GM23248 (cell line): ENCODE data around the gene MACROD2. TPM values are rescaled to one million over a fixed set of nuclear protein-coding genes. Genes with fewer than 3 reads are reported as not detected.

Experiments used
- DNase-seq: peaks from one replicate; pipeline ENCODE4 v3.0.0-alpha.2; 2015
- H2AFZ ChIP-seq: fragments of 200-600 bp; sonication (generic); 2 replicates; pipeline ENCODE4 v1.6.1; 2016; ENCODE audit warnings: antibody characterized with exemption
- H3F3A ChIP-seq: fragments of 200-600 bp; sonication (generic); 2 replicates; pipeline ENCODE4 v1.6.1; 2016; ENCODE audit warnings: mild to moderate bottlenecking, antibody characterized with exemption, mixed run types; ENCODE audit not compliant: insufficient read depth
- H3K27ac ChIP-seq: fragments of 200-600 bp; sonication (generic); 2 replicates; pipeline ENCODE4 v1.5.1; 2016; ENCODE audit warnings: mild to moderate bottlenecking
- H3K27me3 ChIP-seq: fragments of 200-600 bp; sonication (generic); replicated peaks from 2 replicates; pipeline ENCODE4 v1.6.1; 2016; ENCODE audit warnings: mild to moderate bottlenecking; ENCODE audit not compliant: insufficient read depth
- H3K36me3 ChIP-seq: fragments of 200-600 bp; sonication (generic); 2 replicates; pipeline ENCODE4 v1.6.1; 2016; ENCODE audit warnings: low read depth, mild to moderate bottlenecking
- H3K4me1 ChIP-seq: fragments of 200-600 bp; sonication (generic); 2 replicates; pipeline ENCODE4 v1.6.1; 2016; ENCODE audit warnings: mild to moderate bottlenecking; ENCODE audit not compliant: insufficient read depth
- H3K4me2 ChIP-seq: fragments of 200-600 bp; sonication (generic); one replicate; pipeline ENCODE4 v1.6.1; 2016; ENCODE audit warnings: mild to moderate bottlenecking; ENCODE audit not compliant: unreplicated experiment
- H3K4me3 ChIP-seq: fragments of 200-600 bp; sonication (generic); 2 replicates; pipeline ENCODE4 v1.5.1; 2016; ENCODE audit warnings: mild to moderate bottlenecking
- H3K79me2 ChIP-seq: fragments of 200-600 bp; sonication (generic); 2 replicates; pipeline ENCODE4 v1.6.1; 2016; ENCODE audit warnings: mild to moderate bottlenecking; ENCODE audit not compliant: insufficient read depth
- H3K9ac ChIP-seq: fragments of 200-600 bp; sonication (generic); 2 replicates; pipeline ENCODE4 v1.6.1; 2016; ENCODE audit warnings: mild to moderate bottlenecking
- H3K9me2 ChIP-seq: fragments of 200-600 bp; sonication (generic); 2 replicates; pipeline ENCODE4 v1.6.1; 2016; ENCODE audit warnings: mixed run types, mild to moderate bottlenecking, moderate library complexity; ENCODE audit not compliant: insufficient read depth
- H3K9me3 ChIP-seq: fragments of 200-600 bp; sonication (generic); one replicate; pipeline ENCODE4 v1.6.1; 2017; ENCODE audit warnings: low read depth
- H4K20me1 ChIP-seq: fragments of 200-600 bp; sonication (generic); 2 replicates; pipeline ENCODE4 v1.6.0; 2016; ENCODE audit not compliant: insufficient read depth
- EZH2 ChIP-seq: fragments of 200-600 bp; sonication (generic); IDR thresholded peaks from 2 replicates; pipeline ENCODE4 v1.6.1; 2018; ENCODE audit warnings: antibody characterized with exemption, mild to moderate bottlenecking; ENCODE audit not compliant: insufficient read depth, poor library complexity, severe bottlenecking
- EZH2phosphoT487 ChIP-seq: fragments of 200-600 bp; sonication (generic); IDR thresholded peaks from 2 replicates; pipeline ENCODE4 v1.6.1; 2018; ENCODE audit warnings: antibody characterized with exemption, moderate library complexity, mild to moderate bottlenecking, low read depth; ENCODE audit not compliant: insufficient read depth
- WGBS, 2 experiments: methylation state at CpG; one replicate each; pipeline ENCODE4 v1.1.6; 2015 to 2017; ENCODE audit warnings: low lambda C conversion rate in 2 of 2, low coverage in 1 of 2; ENCODE audit errors: missing lambda C conversion rate in 2 of 2; 5-methylcytosine and 5-hydroxymethylcytosine counted together
- in situ Hi-C: fragments of 300-500 bp; cut with MboI; formaldehyde crosslinking; loops from 2 replicates; pipeline ENCODE4 v1.15.0; 2020
- polyA plus RNA-seq: library from polyadenylated mRNA; unstranded; fragments of >200 nt; fragmentation: Nextera tagmentation; extraction: Ambion mirVana; gene quantifications from 2 replicates; pipeline ENCODE4 v1.2.1, GENCODE V29; 2016
- total RNA-seq: library from RNA; depleted of rRNA; stranded (reverse); fragments of >200 nt; shearing (Covaris generic); gene quantifications from 2 replicates; pipeline ENCODE4 v1.2.3, GENCODE V29; 2014

The MACROD2 gene
- total and polyA plus RNA-seq, 2 experiments from 2014 or later = 1.1 to 3.1 TPM

GRCh38 chr20:14928083-14928482, 932.8 kb downstream of the MACROD2 start:
- 75 to 77% methylated on average over 3 of the region's 3 CpGs for WGBS, 2 experiments
- H3K4me2 ChIP-seq = no peak overlapping the region

GRCh38 chr20:14929388-14929787, 934.1 kb downstream of the MACROD2 start:
- TF ChIP-seq EZH2phosphoT487 (no peak), EZH2 (no peak)
- in situ Hi-C loops = no loop called here
- H3F3A ChIP-seq = peaks cover 8% of the 10 kb centered on the region; the same call in 1 of the 2 replicates
- H3K27me3 ChIP-seq = no peaks in the 10 kb centered on the region
- H3K4me3 ChIP-seq = no peak overlapping the region
- H3K9me3 ChIP-seq = no peaks in the 10 kb centered on the region
- H3K9ac ChIP-seq = no peak overlapping the region
- H4K20me1 ChIP-seq = no peaks in the 10 kb centered on the region
- no peak overlapping the region for H3K4me2 ChIP-seq
- no peaks in the 10 kb centered on the region for H3K79me2 ChIP-seq
- no peak overlapping the region for H2AFZ ChIP-seq
- no peaks in the 10 kb centered on the region for H3K36me3 ChIP-seq
- DNase-seq = no peak
- no peak overlapping the region for H3K27ac ChIP-seq
- 97 to 99% methylated on average over 8 of the region's 8 CpGs for WGBS, 2 experiments
- peaks cover 13% of the 10 kb centered on the region for H3K4me1 ChIP-seq
- H3K9me2 ChIP-seq = no peaks in the 10 kb centered on the region

More at GRCh38 chr20:14928083-14928482, 932.8 kb downstream of the MACROD2 start:
- Histone ChIP-seq H3K79me2 (no peaks in the 10 kb centered on the region), H3K9me3 (no peaks in the 10 kb centered on the region), H3K27me3 (no peaks in the 10 kb centered on the region), H3K4me3 (no peak overlapping the region), H2AFZ (no peak overlapping the region), H3K27ac (no peak overlapping the region), H3K9ac (no peak overlapping the region), H3K4me1 (peaks cover 13% of the 10 kb centered on the region), H3K9me2 (no peaks in the 10 kb centered on the region), H3F3A (peaks cover 8% of the 10 kb centered on the region; the same call in 1 of the 2 replicates), H4K20me1 (no peaks in the 10 kb centered on the region), H3K36me3 (no peaks in the 10 kb centered on the region)
- no peak for DNase-seq
- no peak for TF ChIP-seq EZH2phosphoT487
- no peak for TF ChIP-seq EZH2
- in situ Hi-C loops = no loop called here

- no peak for DNase-seq
- H3F3A ChIP-seq = no peaks in the 10 kb centered on the region
- H3K9ac ChIP-seq = no peak overlapping the region
- no peaks in the 10 kb centered on the region for H4K20me1 ChIP-seq
- H3K4me3 ChIP-seq = no peak overlapping the region
- H3K27ac ChIP-seq = no peak overlapping the region
- no peaks in the 10 kb centered on the region for H3K79me2 ChIP-seq
- no peaks in the 10 kb centered on the region for H3K9me3 ChIP-seq
- no peaks in the 10 kb centered on the region for H3K9me2 ChIP-seq
- no peak overlapping the region for H3K4me2 ChIP-seq
- H3K36me3 ChIP-seq = no peaks in the 10 kb centered on the region
- TF ChIP-seq EZH2 (no peak), EZH2phosphoT487 (no peak)
- H3K4me1 ChIP-seq = no peaks in the 10 kb centered on the region
- no peak overlapping the region for H2AFZ ChIP-seq
- in situ Hi-C loops = no loop called here
- no peaks in the 10 kb centered on the region for H3K27me3 ChIP-seq
- 75 to 86% methylated on average over 4 of the region's 4 CpGs for WGBS, 2 experiments
These were observed 936.7 kb downstream of the MACROD2 start for GRCh38 chr20:14932040-14932439.

DNA sequence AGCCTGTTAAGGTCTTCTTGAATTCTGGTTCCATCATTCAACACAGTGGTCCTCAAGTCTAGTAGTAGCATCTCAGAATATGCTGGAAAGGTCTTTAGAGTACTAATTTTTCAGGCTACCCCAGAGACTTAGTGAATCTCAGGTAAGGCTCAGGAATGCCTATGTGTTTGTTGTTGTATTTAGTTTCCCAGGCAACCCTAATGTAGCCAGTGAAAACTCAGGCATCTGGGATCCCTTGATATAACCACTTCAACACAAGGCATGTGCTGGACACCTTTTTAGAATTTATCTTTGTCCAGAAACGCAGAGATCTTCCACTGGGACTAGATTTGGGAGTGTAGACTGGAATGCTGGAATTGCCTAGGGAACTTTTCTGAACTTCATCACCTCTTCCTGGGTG, 940.0 kb downstream of the MACROD2 start:
- Histone ChIP-seq H3K4me2 (no peak overlapping the region), H3K27ac (no peak overlapping the region), H2AFZ (no peak overlapping the region), H3K27me3 (no peaks in the 10 kb centered on the region), H3K79me2 (no peaks in the 10 kb centered on the region), H4K20me1 (no peaks in the 10 kb centered on the region), H3K9me2 (no peaks in the 10 kb centered on the region), H3K36me3 (no peaks in the 10 kb centered on the region), H3K9me3 (no peaks in the 10 kb centered on the region), H3K4me1 (no peaks in the 10 kb centered on the region), H3K9ac (no peak overlapping the region), H3K4me3 (no peak overlapping the region), H3F3A (no peaks in the 10 kb centered on the region)
- 30 to 52% methylated on average over 1 of the region's 1 CpG for WGBS, 2 experiments
- DNase-seq = no peak
- in situ Hi-C loops = no loop called here
- TF ChIP-seq EZH2 = no peak
- no peak for TF ChIP-seq EZH2phosphoT487

DNA sequence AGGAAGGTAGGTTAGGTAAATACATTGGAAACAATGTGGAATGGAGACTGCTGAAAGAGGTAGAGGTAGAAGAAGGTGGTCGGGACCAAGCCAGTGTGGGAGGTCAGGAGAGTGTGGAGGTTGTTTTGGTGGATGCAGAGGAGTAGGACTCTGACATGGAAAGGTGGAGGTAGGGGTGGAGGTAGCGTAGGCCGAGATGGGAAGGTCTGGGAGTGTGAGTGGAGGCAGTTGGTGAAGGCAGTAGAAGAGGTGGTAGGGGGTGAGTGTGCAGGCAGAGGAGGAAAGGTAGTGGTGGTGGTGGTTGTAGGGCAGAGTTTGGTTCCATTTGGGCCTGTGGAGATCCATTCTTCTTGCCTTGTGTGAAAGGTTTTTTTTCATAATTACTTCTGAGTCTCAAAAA, 941.7 kb downstream of the MACROD2 start:
- Histone ChIP-seq H3F3A (no peaks in the 10 kb centered on the region), H4K20me1 (no peaks in the 10 kb centered on the region), H3K9me2 (no peaks in the 10 kb centered on the region), H3K4me2 (no peak overlapping the region), H3K79me2 (no peaks in the 10 kb centered on the region), H3K9ac (no peak overlapping the region), H3K4me1 (no peaks in the 10 kb centered on the region), H3K4me3 (no peak overlapping the region), H3K36me3 (no peaks in the 10 kb centered on the region), H3K27me3 (no peaks in the 10 kb centered on the region), H3K9me3 (no peaks in the 10 kb centered on the region), H3K27ac (no peak overlapping the region), H2AFZ (no peak overlapping the region)
- TF ChIP-seq EZH2phosphoT487 = no peak
- TF ChIP-seq EZH2 = no peak
- in situ Hi-C loops = no loop called here
- no peak for DNase-seq
- WGBS, 2 experiments = 65 to 73% methylated on average over 3 of the region's 3 CpGs
